ENCODE measurements around the gene GNG2. TPM values are rescaled to one million over a fixed set of nuclear protein-coding genes. Genes with fewer than 3 reads are reported as not detected.

Gene GNG2
- total and polyA plus RNA-seq, 9 of the 15 experiments (the other 6 are each of a cell fraction or from before 2014, with no cell fraction given): 0.18 TPM; not detected in 8

GRCh38 chr14:51988221-51988620 lies 127.8 kb downstream of the GNG2 start:
- Histone ChIP-seq H3K36me3 (ENCODE audit: control insufficient read depth, insufficient read depth, low read length) (peaks cover 17% of the 10 kb centered on the region; the same call in 2 of the 3 replicates), H3K4me3 (no peak overlapping the region), H3K9me1 (ENCODE audit: control insufficient read depth, insufficient read depth, low read length) (no peaks in the 10 kb centered on the region), H3K79me2 (ENCODE audit: control insufficient read depth, insufficient read depth, low read length) (peaks cover 33% of the 10 kb centered on the region), H3K4me2 (ENCODE audit: insufficient read depth, low read length) (peak overlapping the region; percentile 89), H3K27me3 (ENCODE audit: control insufficient read depth in 2 of 2, insufficient read depth in 2 of 2, low read length in 2 of 2) (peaks cover under 1 to 2% of the 10 kb centered on the region in 2 experiments; a peak in 2 of 5 replicates), H3K4me1 (replicated peaks in 1 of 2; ENCODE audit: control insufficient read depth in 2 of 2, insufficient read depth in 2 of 2, low read length in 2 of 2) (no peaks in the 10 kb centered on the region; a peak in 1 of 5 replicates), H3K9me3 (replicated peaks; ENCODE audit: control insufficient read depth, insufficient read depth, low read depth, low read length) (no peaks in the 10 kb centered on the region), H4K20me1 (replicated peaks; ENCODE audit: control insufficient read depth, insufficient read depth, low read length) (no peaks in the 10 kb centered on the region; the same call in 1 of the 2 replicates), H2AFZ (ENCODE audit: low read depth, low read length) (peak overlapping the region; percentile 95), H3K9ac (ENCODE audit: insufficient read depth in 1 of 2, low read depth in 2 of 2, low read length in 2 of 2) (peak overlapping the region in 1 of 2 experiments; percentile 75; a peak in 1 of 4 replicates), H3K27ac (ENCODE audit: extremely low read depth, low read depth, low read length) (no peak overlapping the region; the same call in 2 of the 3 replicates)
- POLR2A ChIA-PET: no interaction called here
- WGBS (ENCODE audit: insufficient coverage, low coverage, missing lambda C conversion rate): 0% methylated on average over 1 of the region's 1 CpG
- CTCF ChIA-PET (ENCODE audit: low intra/inter-chr PET ratio): interaction anchor here (0.6 kb wide), 1 partner anchor 10 kb away, joined by 3 read pairs; no protein-coding TSS in a partner anchor
- intact Hi-C loops (cut with micrococcal nuclease) (no loop called here), in situ Hi-C loops (cut with MboI) (no loop called here)
- no peak for TF ChIP-seq TFAP4 (CRISPR knock-in tag; IDR thresholded peaks at IDR 0.05; ENCODE audit: borderline replicate concordance)
- no peak for TF ChIP-seq TAF1 (IDR thresholded peaks at IDR 0.05; ENCODE audit: control insufficient read depth, extremely low read depth, insufficient read depth, low read length, severe bottlenecking)
- TF ChIP-seq CHD4 (IDR thresholded peaks at IDR 0.05; ENCODE audit: insufficient read depth, insufficient replicate concordance, low read depth, low read length, poor library complexity, severe bottlenecking): no peak
- TF ChIP-seq MYNN (IDR thresholded peaks at IDR 0.05): no peak
- no peak for TF ChIP-seq MYNN (CRISPR knock-in tag; IDR thresholded peaks at IDR 0.05)
- TF ChIP-seq ZNF3 (CRISPR knock-in tag; IDR thresholded peaks at IDR 0.05): no peak
- no peak for TF ChIP-seq ZNF668 (CRISPR knock-in tag; IDR thresholded peaks at IDR 0.05)
- no peak for TF ChIP-seq E2F1 (CRISPR knock-in tag; IDR thresholded peaks at IDR 0.05)
- TF ChIP-seq RBM34 (IDR thresholded peaks at IDR 0.05; ENCODE audit: borderline replicate concordance, insufficient read depth, low read length): no peak
- TF ChIP-seq PCBP2 (IDR thresholded peaks at IDR 0.05; ENCODE audit: low read depth, low read length, poor library complexity, severe bottlenecking): no peak
- BruUV-seq (replicated peaks): no TSS peak
- FAIRE-seq (no peak), DNase-seq (ENCODE audit: extremely low read depth in 1 of 4, low spot score in 3 of 4) (peak; percentile 14 to 24 (median 18)), ATAC-seq (peak; percentile 13; the same call in 1 of the 3 replicates)
